Panc1 (cell line): ENCODE measurements around the gene GRIP1. TPM values are rescaled to one million over a fixed set of nuclear protein-coding genes. Genes with fewer than 3 reads are reported as not detected.

Source experiments
- ATAC-seq: fragments of 200-7000 bp; cut with Tn5 transposase; 2 replicates; pipeline ENCODE4 v1.9.1; 2020; ENCODE audit warnings: mild to moderate bottlenecking, moderate library complexity
- BruUV-seq: library from RNA; stranded (reverse); fragments of 400-500 nt; replicated peaks from 2 replicates; lab custom pipeline; 2021; lab: Mats Ljungman, UMichigan
- CTCF ChIA-PET: fragments of 300-600 bp; sonication (Branson Sonifier 250); formaldehyde crosslinking; loops from one replicate; lab custom pipeline; 2022; ENCODE audit warnings: antibody characterized with exemption; lab: Charles Lee
- POLR2A ChIA-PET: fragments of 300-600 bp; sonication (Branson Sonifier 250); formaldehyde crosslinking; loops from one replicate; lab custom pipeline; 2022; ENCODE audit warnings: antibody characterized with exemption; lab: Charles Lee
- DNase-seq: peaks from one replicate; pipeline ENCODE4 v3.0.0-alpha.2; 2010; ENCODE audit warnings: low read depth, low spot score
- H3K27ac ChIP-seq: 2 replicates; pipeline ENCODE4 v1.5.1; 2011; ENCODE audit warnings: mild to moderate bottlenecking, low read length, inconsistent platforms
- H3K27me3 ChIP-seq: fragments of 200-500 bp; sonication (Bioruptor generic); 2 replicates; pipeline ENCODE4 v1.6.0; 2014; ENCODE audit warnings: low read length, inconsistent platforms; ENCODE audit not compliant: control insufficient read depth, insufficient read depth
- H3K36me3 ChIP-seq: fragments of 200-500 bp; sonication (Bioruptor generic); 2 replicates; pipeline ENCODE4 v1.5.1; 2014; ENCODE audit warnings: inconsistent platforms, mild to moderate bottlenecking, low read length, moderate library complexity; ENCODE audit not compliant: control insufficient read depth, insufficient read depth
- H3K4me1 ChIP-seq: 2 replicates; pipeline ENCODE4 v1.5.1; 2011; ENCODE audit warnings: inconsistent platforms, mild to moderate bottlenecking, low read length, moderate library complexity; ENCODE audit not compliant: control insufficient read depth, insufficient read depth
- H3K4me3 ChIP-seq, 2 experiments: 2 replicates each; pipeline ENCODE4 v1.5.1; 2011 to 2012; ENCODE audit warnings: low read depth in 2 of 2, low read length in 2 of 2, mild to moderate bottlenecking in 2 of 2, inconsistent platforms in 1 of 2, moderate library complexity in 1 of 2
- H3K9me3 ChIP-seq: fragments of 200-500 bp; sonication (Bioruptor generic); 2 replicates; pipeline ENCODE4 v1.5.1; 2014; ENCODE audit warnings: low read depth, mild to moderate bottlenecking, inconsistent platforms, low read length, moderate library complexity; ENCODE audit not compliant: control insufficient read depth, insufficient read depth
- CTCF ChIP-seq: fragments of 450-650 bp; IDR thresholded peaks from 2 replicates; pipeline ENCODE4 v1.5.1; 2017; ENCODE audit warnings: mild to moderate bottlenecking
- POLR2AphosphoS5 ChIP-seq: IDR thresholded peaks from 2 replicates; pipeline ENCODE4 v1.6.1; 2012; ENCODE audit warnings: mild to moderate bottlenecking, low read depth, low read length, moderate library complexity
- REST ChIP-seq, 2 experiments: IDR thresholded peaks; 2 replicates each; pipeline ENCODE4 v1.6.1; 2011 to 2012; ENCODE audit warnings: low read depth in 2 of 2, control low read depth in 1 of 2, low read length in 1 of 2, mild to moderate bottlenecking in 1 of 2, moderate library complexity in 1 of 2; ENCODE audit not compliant: insufficient read depth in 1 of 2
- SIN3A ChIP-seq: IDR thresholded peaks from 2 replicates; pipeline ENCODE4 v1.6.1; 2012; ENCODE audit warnings: low read depth, mild to moderate bottlenecking, low read length, moderate library complexity, borderline replicate concordance; ENCODE audit not compliant: insufficient read depth
- TCF7L2 ChIP-seq: IDR thresholded peaks from 2 replicates; pipeline ENCODE4 v1.6.1; 2011; ENCODE audit warnings: mild to moderate bottlenecking, low read depth, low read length, inconsistent platforms
- in situ Hi-C: cut with HindIII; loops from 2 replicates; pipeline ENCODE4 v1.10.0; 2016; ENCODE audit warnings: low sequenced_read_pairs, low pct_unique_long_range_greater_than_20kb
- intact Hi-C: fragments of 100-400 bp; cut with micrococcal nuclease; formaldehyde crosslinking; loops from one replicate; pipeline ENCODE4 v1.10.0; 2022; ENCODE audit not compliant: unreplicated experiment
- total RNA-seq: library from RNA; stranded (reverse); gene quantifications from one replicate; pipeline ENCODE4 v1.2.1, GENCODE V29; 2021; ENCODE audit not compliant: unreplicated experiment

GRIP1 gene
- total RNA-seq, 1 experiment from 2014 or later = 9.2 TPM

GRCh38 chr12:66380769-66381535 lies 297.9 kb downstream of the GRIP1 start:
- no peak for DNase-seq
- no TSS peak for BruUV-seq
- TF ChIP-seq SIN3A (no peak), POLR2AphosphoS5 (no peak), TCF7L2 (no peak), CTCF (no peak), REST (IDR thresholded peaks at IDR 0.05; ENCODE audit: insufficient read depth in 1 of 2, low read depth in 2 of 2, low read length in 1 of 2) (no peak)
- POLR2A ChIA-PET = no interaction called here
- H3K36me3 ChIP-seq = no peaks in the 10 kb centered on the region
- CTCF ChIA-PET = no interaction called here
- no peak overlapping the region for H3K4me3 ChIP-seq
- no peaks in the 10 kb centered on the region for H3K4me1 ChIP-seq
- intact Hi-C loops = no loop called here
- in situ Hi-C loops = no loop called here
- ATAC-seq = no peak
- H3K27ac ChIP-seq = no peak overlapping the region
- peaks cover 2% of the 10 kb centered on the region; the same call in 1 of the 2 replicates for H3K27me3 ChIP-seq
- no peaks in the 10 kb centered on the region for H3K9me3 ChIP-seq

GRCh38 chr12:66379616-66380015 lies 299.3 kb downstream of the GRIP1 start:
- CTCF ChIA-PET = no interaction called here
- intact Hi-C loops (no loop called here), in situ Hi-C loops (no loop called here)
- H3K27me3 ChIP-seq = peaks cover 4% of the 10 kb centered on the region; the same call in 1 of the 2 replicates
- H3K4me3 ChIP-seq = no peak overlapping the region
- POLR2A ChIA-PET = interaction anchor here (0.7 kb wide), 1 partner anchor 23 kb away, joined by 4 read pairs; no protein-coding TSS in a partner anchor
- no peaks in the 10 kb centered on the region for H3K9me3 ChIP-seq
- H3K4me1 ChIP-seq = no peaks in the 10 kb centered on the region
- BruUV-seq = no TSS peak
- no peak for ATAC-seq
- no peak overlapping the region for H3K27ac ChIP-seq
- TF ChIP-seq CTCF (no peak), SIN3A (no peak), POLR2AphosphoS5 (no peak), TCF7L2 (no peak), REST (IDR thresholded peaks at IDR 0.05; ENCODE audit: insufficient read depth in 1 of 2, low read depth in 2 of 2, low read length in 1 of 2) (no peak)
- DNase-seq = no peak
- no peaks in the 10 kb centered on the region for H3K36me3 ChIP-seq
